H9 (cell line): ENCODE measurements around the gene PCGF5. TPM values are rescaled to one million over a fixed set of nuclear protein-coding genes. Genes with fewer than 3 reads are reported as not detected.

ENCODE experiments used
- DNase-seq: peaks from one replicate; pipeline ENCODE4 v3.0.0-alpha.2; 2017
- H2AFZ ChIP-seq: one replicate; pipeline ENCODE4 v1.6.1; 2013; ENCODE audit warnings: mild to moderate bottlenecking, low read length, control low read depth, moderate library complexity
- H2AK5ac ChIP-seq: 2 replicates; pipeline ENCODE4 v1.6.1; 2013; ENCODE audit warnings: low read length, control low read depth, mixed read lengths; ENCODE audit not compliant: insufficient read length
- H2BK120ac ChIP-seq: one replicate; pipeline ENCODE4 v1.6.1; 2013; ENCODE audit warnings: low read depth, mild to moderate bottlenecking, low read length, control low read depth, inconsistent platforms; ENCODE audit not compliant: poor library complexity, severe bottlenecking
- H2BK12ac ChIP-seq: 2 replicates; pipeline ENCODE4 v1.6.1; 2013; ENCODE audit warnings: low read length, control low read depth, mixed read lengths, low read depth; ENCODE audit not compliant: insufficient read length
- H2BK15ac ChIP-seq: 2 replicates; pipeline ENCODE4 v1.6.1; 2013; ENCODE audit warnings: low read depth, low read length, control low read depth
- H2BK20ac ChIP-seq: one replicate; pipeline ENCODE4 v1.6.1; 2013; ENCODE audit warnings: low read depth, mild to moderate bottlenecking, low read length, control low read depth, inconsistent platforms; ENCODE audit not compliant: poor library complexity, severe bottlenecking
- H2BK5ac ChIP-seq: 2 replicates; pipeline ENCODE4 v1.6.1; 2013; ENCODE audit warnings: low read length, control low read depth, mixed read lengths; ENCODE audit not compliant: insufficient read length
- H3K14ac ChIP-seq: 2 replicates; pipeline ENCODE4 v1.6.1; 2013; ENCODE audit warnings: low read length, control low read depth; ENCODE audit not compliant: insufficient read depth
- H3K18ac ChIP-seq: 2 replicates; pipeline ENCODE4 v1.6.1; 2013; ENCODE audit warnings: low read depth, mild to moderate bottlenecking, mixed read lengths, low read length, control low read depth; ENCODE audit not compliant: insufficient read length
- H3K23ac ChIP-seq: 2 replicates; pipeline ENCODE4 v1.6.1; 2013; ENCODE audit warnings: low read length, control low read depth, mixed read lengths, low read depth; ENCODE audit not compliant: insufficient read length
- H3K23me2 ChIP-seq: 2 replicates; pipeline ENCODE4 v1.6.1; 2013; ENCODE audit warnings: low read depth, mild to moderate bottlenecking, mixed read lengths, low read length, control low read depth; ENCODE audit not compliant: insufficient read length, poor library complexity, severe bottlenecking
- H3K27ac ChIP-seq: 2 replicates; pipeline ENCODE4 v1.5.1; 2013; ENCODE audit warnings: low read length, control low read depth, mixed read lengths, low read depth; ENCODE audit not compliant: insufficient read length
- H3K27me3 ChIP-seq: 2 replicates; pipeline ENCODE4 v1.6.1; 2013; ENCODE audit warnings: low read length, control low read depth, inconsistent platforms; ENCODE audit not compliant: insufficient read depth
- H3K4ac ChIP-seq: 2 replicates; pipeline ENCODE4 v1.6.1; 2013; ENCODE audit warnings: low read depth, mild to moderate bottlenecking, control low read depth, inconsistent platforms, low read length, moderate library complexity
- H3K4me1 ChIP-seq: 2 replicates; pipeline ENCODE4 v1.6.1; 2013; ENCODE audit warnings: low read length, control low read depth, inconsistent platforms; ENCODE audit not compliant: insufficient read depth
- H3K4me2 ChIP-seq: 2 replicates; pipeline ENCODE4 v1.6.1; 2013; ENCODE audit warnings: low read length, control low read depth, mixed read lengths; ENCODE audit not compliant: insufficient read length, insufficient read depth
- H3K56ac ChIP-seq: 2 replicates; pipeline ENCODE4 v1.6.1; 2013; ENCODE audit warnings: low read depth, mild to moderate bottlenecking, mixed read lengths, low read length, control low read depth; ENCODE audit not compliant: insufficient read length
- H3K79me1 ChIP-seq: 2 replicates; pipeline ENCODE4 v1.6.1; 2013; ENCODE audit warnings: low read depth, mild to moderate bottlenecking, moderate library complexity, low read length, control low read depth, inconsistent platforms; ENCODE audit not compliant: insufficient read depth, poor library complexity, severe bottlenecking
- H3K79me2 ChIP-seq: 2 replicates; pipeline ENCODE4 v1.6.1; 2013; ENCODE audit warnings: low read length, control low read depth, inconsistent platforms; ENCODE audit not compliant: insufficient read depth
- H3K9ac ChIP-seq: 2 replicates; pipeline ENCODE4 v1.6.1; 2013; ENCODE audit warnings: low read length, control low read depth, mixed read lengths; ENCODE audit not compliant: insufficient read length; ENCODE audit errors: extremely low read depth
- H3K9me3 ChIP-seq: one replicate; pipeline ENCODE4 v1.6.1; 2013; ENCODE audit warnings: low read depth, low read length, inconsistent platforms; ENCODE audit not compliant: control insufficient read depth
- H3T11ph ChIP-seq: one replicate; pipeline ENCODE4 v1.6.1; 2013; ENCODE audit warnings: mild to moderate bottlenecking, low read length, control low read depth, inconsistent platforms
- H4K20me1 ChIP-seq: one replicate; pipeline ENCODE4 v1.6.1; 2013; ENCODE audit not compliant: control insufficient read depth, insufficient read length, insufficient read depth
- H4K5ac ChIP-seq: 2 replicates; pipeline ENCODE4 v1.6.1; 2013; ENCODE audit warnings: low read depth, mild to moderate bottlenecking, mixed read lengths, low read length, control low read depth; ENCODE audit not compliant: insufficient read length
- H4K8ac ChIP-seq: replicated peaks from 2 replicates; pipeline ENCODE4 v1.6.1; 2013; ENCODE audit warnings: low read length, control low read depth, mixed read lengths, low read depth; ENCODE audit not compliant: insufficient read length
- H4K91ac ChIP-seq: 2 replicates; pipeline ENCODE4 v1.6.1; 2013; ENCODE audit warnings: low read depth, mild to moderate bottlenecking, moderate library complexity, mixed read lengths, low read length, control low read depth; ENCODE audit not compliant: insufficient read length
- H3K27ac Mint-ChIP-seq, 3 experiments: 2 replicates in 2 of 3; 3 replicates in 1 of 3; pipeline ENCODE4 v1.8.0; 2020 to 2021; ENCODE audit warnings: mixed read lengths in 3 of 3, mild to moderate bottlenecking in 1 of 3, moderate library complexity in 1 of 3
- H3K27me3 Mint-ChIP-seq: 2 replicates; pipeline ENCODE4 v1.8.0; 2021; ENCODE audit warnings: low read depth, mild to moderate bottlenecking, moderate library complexity, mixed read lengths
- H3K36me3 Mint-ChIP-seq, 3 experiments: 2 replicates in 2 of 3; 3 replicates in 1 of 3; pipeline ENCODE4 v1.8.0; 2020 to 2021; ENCODE audit warnings: low read depth in 3 of 3, mixed read lengths in 3 of 3; ENCODE audit not compliant: insufficient read depth in 1 of 3
- H3K4me1 Mint-ChIP-seq, 2 experiments: 2 replicates each; pipeline ENCODE4 v1.8.0; 2020; ENCODE audit warnings: mixed read lengths in 2 of 2
- H3K4me3 Mint-ChIP-seq, 2 experiments: 2 replicates in 1 of 2; 3 replicates in 1 of 2; pipeline ENCODE4 v1.8.0; 2020 to 2021; ENCODE audit warnings: mild to moderate bottlenecking in 2 of 2, mixed read lengths in 2 of 2, moderate library complexity in 1 of 2
- H3K9me3 Mint-ChIP-seq, 2 experiments: 2 replicates in 1 of 2; 3 replicates in 1 of 2; pipeline ENCODE4 v1.8.0; 2020; ENCODE audit warnings: mild to moderate bottlenecking in 2 of 2, mixed read lengths in 2 of 2, moderate library complexity in 1 of 2
- WGBS: extraction: QIAGEN DNeasy Blood & Tissue Kit; methylation state at CpG from one replicate; pipeline ENCODE4 v1.1.7; 2013; ENCODE audit warnings: missing lambda C conversion rate, low lambda C conversion rate, mixed read lengths; ENCODE audit not compliant: insufficient read length; ENCODE audit errors: extremely low coverage; 5-methylcytosine and 5-hydroxymethylcytosine counted together
- total RNA-seq: library from RNA; stranded (reverse); gene quantifications from 2 replicates; pipeline ENCODE4 v1.2.1, GENCODE V29; 2021
- TF ChIP-seq, protein P1 (sequence below): fragments of 200-600 bp; sonication (generic); conservative IDR thresholded peaks from 3 replicates; pipeline ENCODE4 v1.8.0; 2021; ENCODE audit warnings: antibody characterized with exemption, mild to moderate bottlenecking

PCGF5 gene
- total RNA-seq, 1 experiment from 2014 or later, result 6.9 TPM

DNA sequence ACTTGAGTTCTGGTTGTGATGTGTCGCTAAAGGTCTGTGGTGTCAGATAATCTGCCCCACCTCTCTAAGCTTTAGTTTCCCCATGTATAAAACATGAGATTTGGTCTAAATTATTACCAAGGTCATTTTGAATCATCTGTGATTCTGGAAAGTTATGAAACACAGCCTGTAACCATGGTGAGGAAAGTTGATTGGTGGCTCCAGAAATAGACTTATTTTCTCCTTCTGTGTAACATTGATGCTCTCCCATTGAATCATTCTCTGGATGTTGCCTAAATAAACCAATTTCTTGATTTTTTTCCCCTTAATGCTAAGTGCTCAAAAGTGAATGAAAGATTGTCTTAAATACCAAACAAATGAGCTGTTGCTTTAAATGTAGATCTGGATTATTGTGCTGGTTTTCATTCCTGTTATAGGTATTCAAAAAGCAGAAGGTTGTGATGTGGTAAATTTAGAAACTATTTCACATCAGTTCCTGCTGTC, 30.0 kb upstream of the PCGF5 start:
- TF ChIP-seq, protein P1, sequence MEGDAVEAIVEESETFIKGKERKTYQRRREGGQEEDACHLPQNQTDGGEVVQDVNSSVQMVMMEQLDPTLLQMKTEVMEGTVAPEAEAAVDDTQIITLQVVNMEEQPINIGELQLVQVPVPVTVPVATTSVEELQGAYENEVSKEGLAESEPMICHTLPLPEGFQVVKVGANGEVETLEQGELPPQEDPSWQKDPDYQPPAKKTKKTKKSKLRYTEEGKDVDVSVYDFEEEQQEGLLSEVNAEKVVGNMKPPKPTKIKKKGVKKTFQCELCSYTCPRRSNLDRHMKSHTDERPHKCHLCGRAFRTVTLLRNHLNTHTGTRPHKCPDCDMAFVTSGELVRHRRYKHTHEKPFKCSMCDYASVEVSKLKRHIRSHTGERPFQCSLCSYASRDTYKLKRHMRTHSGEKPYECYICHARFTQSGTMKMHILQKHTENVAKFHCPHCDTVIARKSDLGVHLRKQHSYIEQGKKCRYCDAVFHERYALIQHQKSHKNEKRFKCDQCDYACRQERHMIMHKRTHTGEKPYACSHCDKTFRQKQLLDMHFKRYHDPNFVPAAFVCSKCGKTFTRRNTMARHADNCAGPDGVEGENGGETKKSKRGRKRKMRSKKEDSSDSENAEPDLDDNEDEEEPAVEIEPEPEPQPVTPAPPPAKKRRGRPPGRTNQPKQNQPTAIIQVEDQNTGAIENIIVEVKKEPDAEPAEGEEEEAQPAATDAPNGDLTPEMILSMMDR, result no peak
- Histone ChIP-seq H2AFZ (no peak overlapping the region), H3K9me3 (no peaks in the 10 kb centered on the region), H2BK120ac (no peak overlapping the region), H2AK5ac (no peak overlapping the region), H3K56ac (no peak overlapping the region), H3K9ac (no peak overlapping the region), H4K8ac (no peak overlapping the region), H3K23me2 (no peaks in the 10 kb centered on the region), H3K4me2 (no peak overlapping the region), H4K91ac (no peak overlapping the region), H3K4ac (no peak overlapping the region), H3K79me2 (no peaks in the 10 kb centered on the region), H3K14ac (no peak overlapping the region), H3K27ac (no peak overlapping the region), H3K27me3 (no peaks in the 10 kb centered on the region), H4K20me1 (no peaks in the 10 kb centered on the region), H3K79me1 (no peaks in the 10 kb centered on the region), H3T11ph (no peak overlapping the region), H2BK20ac (no peak overlapping the region), H4K5ac (no peak overlapping the region), H3K23ac (no peak overlapping the region), H2BK12ac (no peak overlapping the region), H2BK5ac (no peak overlapping the region), H3K4me1 (no peaks in the 10 kb centered on the region), H3K18ac (no peak overlapping the region), H2BK15ac (no peak overlapping the region)
- no peak for DNase-seq
- Mint-ChIP-seq H3K36me3 (no peaks in the 10 kb centered on the region), H3K4me1 (peaks cover 0 to 3% of the 10 kb centered on the region in 2 experiments; a peak in 1 of 4 replicates), H3K4me3 (no peak overlapping the region), H3K9me3 (no peaks in the 10 kb centered on the region), H3K27ac (no peak overlapping the region), H3K27me3 (peaks cover 1% of the 10 kb centered on the region)
- WGBS, result no CpG with 5 or more reads among the region's 1 CpG
